WTC11 (cell line): ENCODE measurements around the gene PPP1R16B.

Experiments used
- CTCF ChIP-seq: fragments of 200-600 bp; IDR thresholded peaks from 2 replicates; pipeline ENCODE4 v1.8.0; 2022; ENCODE audit warnings: antibody characterized with exemption
- NR2C2 ChIP-seq: sonication (generic); formaldehyde crosslinking; IDR thresholded peaks from 2 replicates; pipeline ENCODE4 v1.8.0; 2022; ENCODE audit warnings: mild to moderate bottlenecking, missing genetic modification reagents
- SMAD4 ChIP-seq: sonication (generic); formaldehyde crosslinking; IDR thresholded peaks from 2 replicates; pipeline ENCODE4 v1.8.0; 2022; ENCODE audit warnings: mild to moderate bottlenecking, missing genetic modification reagents
- TEAD4 ChIP-seq: sonication (generic); formaldehyde crosslinking; IDR thresholded peaks from 2 replicates; pipeline ENCODE4 v1.8.0; 2022; ENCODE audit warnings: mild to moderate bottlenecking, missing genetic modification reagents

GRCh38 chr20:38920411-38920810 is 114.9 kb downstream of the PPP1R16B start:
- TF ChIP-seq CTCF (no peak), SMAD4 (no peak), NR2C2 (no peak), TEAD4 (no peak)
